HG03378 (cell line): ENCODE measurements around the gene SARNP.

Source experiments
- ATAC-seq: cut with Tn5 transposase; IDR thresholded peaks from one replicate; pipeline ENCODE4 v1.9.1; 2021; ENCODE audit warnings: mild to moderate bottlenecking, moderate library complexity; ENCODE audit not compliant: unreplicated experiment

SARNP gene

DNA sequence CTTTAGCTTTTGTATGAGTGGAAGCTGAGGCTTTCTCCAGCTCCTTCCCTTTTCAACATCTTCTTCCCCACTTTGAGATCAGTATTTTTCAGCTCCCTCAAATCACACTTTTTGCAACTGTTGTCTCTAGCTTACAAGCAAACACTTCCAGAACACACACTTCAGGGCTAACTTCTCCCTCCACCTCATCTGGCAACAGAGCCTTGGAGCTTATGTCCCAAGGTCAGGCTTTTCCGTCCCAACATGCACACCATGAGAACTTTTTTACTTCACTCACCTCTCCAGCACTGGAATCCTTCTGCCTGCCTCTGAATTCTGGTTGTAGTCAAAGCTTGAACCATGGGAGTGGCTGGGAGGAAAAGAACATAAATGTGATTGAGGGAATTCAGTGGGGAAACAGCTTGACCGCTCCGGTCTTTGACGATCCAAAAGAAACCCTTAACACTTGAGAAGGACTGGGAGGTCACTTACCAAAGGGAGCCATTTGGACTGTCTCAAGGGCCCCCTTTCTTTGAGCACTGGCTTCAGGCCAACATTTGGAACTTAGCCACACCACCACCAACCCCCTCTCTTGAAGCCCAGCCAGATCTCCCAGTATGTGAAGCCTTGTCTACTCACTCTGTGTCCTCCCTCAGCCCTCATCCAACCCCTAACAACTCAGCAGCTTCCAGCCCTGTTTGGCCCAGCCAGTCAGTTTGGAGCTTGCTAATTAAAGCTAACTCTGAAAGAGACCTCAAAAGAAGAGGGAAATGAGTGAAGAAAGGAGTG is 105.6 kb downstream of the SARNP start:
- no peak for ATAC-seq

DNA sequence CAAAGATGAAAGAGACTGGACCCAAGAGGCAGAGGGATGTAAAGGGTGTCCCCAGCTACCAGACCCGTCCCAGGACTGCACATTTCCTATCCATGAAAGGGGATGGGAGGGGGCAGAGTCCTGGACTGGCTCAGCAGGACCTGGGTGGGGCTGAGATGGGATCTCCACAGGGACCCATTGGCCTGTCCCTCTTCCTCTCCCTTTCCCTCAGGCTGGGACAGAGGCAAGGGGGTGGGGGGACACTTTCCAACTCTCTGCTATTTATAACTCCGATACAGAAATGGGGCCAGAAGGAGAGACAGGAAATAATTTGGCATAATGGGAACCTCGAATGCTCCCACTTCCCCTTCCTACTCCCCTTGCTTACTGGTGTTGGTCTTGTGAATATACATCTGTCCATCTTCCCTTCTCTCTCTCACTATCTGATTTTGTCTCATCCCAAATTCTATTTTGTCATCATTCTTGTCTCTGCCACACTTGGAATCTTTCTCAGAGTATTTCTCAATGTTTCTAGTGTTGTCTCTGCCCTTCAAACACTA is 108.8 kb downstream of the SARNP start:
- no peak for ATAC-seq

DNA sequence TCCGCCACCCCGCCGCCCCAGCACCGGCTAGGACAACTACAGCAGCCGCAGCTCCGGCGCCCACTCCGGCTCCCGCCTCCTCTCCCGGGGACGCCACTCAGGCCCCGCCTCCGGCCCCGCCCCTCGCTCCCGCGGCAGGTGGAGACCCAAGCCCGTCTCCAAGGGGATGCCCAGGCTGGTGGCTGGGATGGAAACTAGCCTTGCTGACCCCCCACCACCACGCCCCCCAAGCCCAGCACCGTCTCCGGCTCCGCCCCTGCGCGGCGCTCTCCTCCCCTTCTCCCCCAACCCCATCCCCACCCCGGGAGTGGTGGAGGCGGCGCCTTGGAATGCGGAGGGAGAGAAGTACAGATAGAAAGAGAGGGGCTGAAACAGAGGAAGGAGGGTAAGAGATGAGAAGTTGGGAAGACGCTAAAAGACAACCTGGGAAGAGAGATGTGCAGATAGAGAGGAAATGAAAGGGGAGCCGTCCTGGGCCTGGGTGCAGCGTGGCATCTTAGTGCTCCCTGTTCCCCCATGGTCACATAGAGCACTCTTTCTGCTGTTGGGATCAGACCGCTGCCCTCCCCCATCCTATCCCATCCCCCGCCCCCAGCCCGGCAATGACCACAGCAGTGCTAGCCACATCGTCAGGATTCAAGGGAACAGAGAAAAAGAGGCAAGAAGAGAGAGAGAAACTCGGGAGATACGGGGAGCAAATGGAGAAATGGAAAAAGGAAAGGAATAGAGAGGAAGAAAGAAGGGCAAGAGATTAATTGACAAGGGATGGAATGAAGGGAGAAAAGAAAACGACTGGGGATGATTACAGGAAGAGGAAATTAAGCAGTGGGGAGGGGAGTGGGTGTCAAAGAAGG is 109.5 kb downstream of the SARNP start, which contains the start of gene ITGA7:
ITGA7 (minus strand) TSS at position 64 of the 854 bp plus-strand sequence. CDS start 222 bp downstream, outside the sequence.
- no peak for ATAC-seq
